Type B pancreatic cell (in vitro differentiated cells): Measurements from ENCODE around the gene EDARADD. TPM values are rescaled to one million over a fixed set of nuclear protein-coding genes. Genes with fewer than 3 reads are reported as not detected.

ENCODE experiments used
- DNase-seq: peaks from one replicate; pipeline ENCODE4 v3.0.0; 2021; ENCODE audit warnings: mixed read lengths; ENCODE audit not compliant: unreplicated experiment; ENCODE audit errors: extremely low spot score
- H3K27ac Mint-ChIP-seq: 2 replicates; pipeline ENCODE4 v1.8.0; 2021; ENCODE audit warnings: mild to moderate bottlenecking, mixed read lengths
- H3K27me3 Mint-ChIP-seq: 2 replicates; pipeline ENCODE4 v1.8.0; 2021; ENCODE audit warnings: mixed read lengths
- H3K36me3 Mint-ChIP-seq: 2 replicates; pipeline ENCODE4 v1.8.0; 2021; ENCODE audit warnings: mixed read lengths
- H3K4me1 Mint-ChIP-seq: one replicate; pipeline ENCODE4 v1.8.0; 2021; ENCODE audit warnings: mixed read lengths; ENCODE audit not compliant: unreplicated experiment
- H3K4me3 Mint-ChIP-seq: 2 replicates; pipeline ENCODE4 v1.8.0; 2021; ENCODE audit warnings: mild to moderate bottlenecking, mixed read lengths
- H3K9me3 Mint-ChIP-seq: 2 replicates; pipeline ENCODE4 v1.8.0; 2021; ENCODE audit warnings: mixed read lengths
- total RNA-seq: library from RNA; stranded (reverse); gene quantifications from 2 replicates; pipeline ENCODE4 v1.2.1, GENCODE V29; 2021; ENCODE audit warnings: low replicate concordance
- TF ChIP-seq, protein P1 (sequence below): fragments of 200-600 bp; sonication (generic); conservative IDR thresholded peaks from 2 replicates; pipeline ENCODE4 v1.5.0; 2021; ENCODE audit warnings: antibody characterized with exemption, mild to moderate bottlenecking

Gene EDARADD
- total RNA-seq, 1 donor from 2014 or later, result 14.8 TPM

DNA sequence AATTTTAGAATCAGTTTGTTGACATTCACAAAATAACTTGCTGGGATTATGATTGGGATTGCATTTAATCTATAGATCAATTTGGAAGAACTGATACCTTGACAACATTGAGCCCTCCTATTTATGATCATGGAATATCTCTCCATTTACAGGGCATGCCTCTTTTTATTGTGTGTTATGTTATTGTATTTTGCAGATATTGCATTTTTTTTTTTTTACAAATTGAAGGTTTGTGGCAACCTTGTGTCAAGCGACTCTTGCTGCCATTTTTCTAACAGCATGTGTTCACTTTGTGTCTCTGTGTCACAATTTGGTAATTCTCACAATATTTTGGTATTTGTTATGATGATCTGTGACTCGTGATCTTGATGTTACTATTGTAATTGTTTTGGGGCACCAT, 46.3 kb downstream of the EDARADD start:
- H3K27me3 Mint-ChIP-seq, result no peaks in the 10 kb centered on the region
- TF ChIP-seq, protein P1, sequence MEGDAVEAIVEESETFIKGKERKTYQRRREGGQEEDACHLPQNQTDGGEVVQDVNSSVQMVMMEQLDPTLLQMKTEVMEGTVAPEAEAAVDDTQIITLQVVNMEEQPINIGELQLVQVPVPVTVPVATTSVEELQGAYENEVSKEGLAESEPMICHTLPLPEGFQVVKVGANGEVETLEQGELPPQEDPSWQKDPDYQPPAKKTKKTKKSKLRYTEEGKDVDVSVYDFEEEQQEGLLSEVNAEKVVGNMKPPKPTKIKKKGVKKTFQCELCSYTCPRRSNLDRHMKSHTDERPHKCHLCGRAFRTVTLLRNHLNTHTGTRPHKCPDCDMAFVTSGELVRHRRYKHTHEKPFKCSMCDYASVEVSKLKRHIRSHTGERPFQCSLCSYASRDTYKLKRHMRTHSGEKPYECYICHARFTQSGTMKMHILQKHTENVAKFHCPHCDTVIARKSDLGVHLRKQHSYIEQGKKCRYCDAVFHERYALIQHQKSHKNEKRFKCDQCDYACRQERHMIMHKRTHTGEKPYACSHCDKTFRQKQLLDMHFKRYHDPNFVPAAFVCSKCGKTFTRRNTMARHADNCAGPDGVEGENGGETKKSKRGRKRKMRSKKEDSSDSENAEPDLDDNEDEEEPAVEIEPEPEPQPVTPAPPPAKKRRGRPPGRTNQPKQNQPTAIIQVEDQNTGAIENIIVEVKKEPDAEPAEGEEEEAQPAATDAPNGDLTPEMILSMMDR, result no peak

DNA sequence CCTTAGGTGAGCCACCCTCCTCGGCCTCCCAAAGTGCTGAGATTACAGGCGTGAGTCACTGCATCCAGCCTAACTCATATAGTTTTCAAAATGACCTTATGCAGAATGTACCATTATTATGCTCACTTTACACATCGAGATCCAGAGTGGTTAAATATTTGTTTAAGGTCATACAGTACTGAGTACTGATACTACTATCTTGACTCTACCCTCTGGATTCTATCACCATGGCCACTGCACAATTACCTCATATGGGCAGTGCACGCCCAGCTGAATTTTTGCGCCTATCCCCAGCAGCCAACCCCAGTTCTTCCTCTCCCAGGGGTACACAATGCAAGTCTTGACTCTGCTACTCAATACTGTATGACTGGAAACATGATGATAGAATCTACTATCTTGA, 56.7 kb downstream of the EDARADD start:
- Mint-ChIP-seq H3K27me3 (no peaks in the 10 kb centered on the region), H3K4me1 (peaks cover 4% of the 10 kb centered on the region), H3K4me3 (no peak overlapping the region), H3K27ac (peak overlapping the region; percentile 55), H3K36me3 (peaks cover 16% of the 10 kb centered on the region), H3K9me3 (peaks cover 4% of the 10 kb centered on the region)
- DNase-seq, result no peak
- TF ChIP-seq, protein P1, result no peak

More for the DNA sequence above, 46.3 kb downstream of the EDARADD start:
- DNase-seq, result no peak
- Mint-ChIP-seq H3K4me1 (no peaks in the 10 kb centered on the region), H3K4me3 (no peak overlapping the region), H3K36me3 (peaks cover 27% of the 10 kb centered on the region), H3K9me3 (peaks cover 11% of the 10 kb centered on the region), H3K27ac (no peak overlapping the region)

DNA sequence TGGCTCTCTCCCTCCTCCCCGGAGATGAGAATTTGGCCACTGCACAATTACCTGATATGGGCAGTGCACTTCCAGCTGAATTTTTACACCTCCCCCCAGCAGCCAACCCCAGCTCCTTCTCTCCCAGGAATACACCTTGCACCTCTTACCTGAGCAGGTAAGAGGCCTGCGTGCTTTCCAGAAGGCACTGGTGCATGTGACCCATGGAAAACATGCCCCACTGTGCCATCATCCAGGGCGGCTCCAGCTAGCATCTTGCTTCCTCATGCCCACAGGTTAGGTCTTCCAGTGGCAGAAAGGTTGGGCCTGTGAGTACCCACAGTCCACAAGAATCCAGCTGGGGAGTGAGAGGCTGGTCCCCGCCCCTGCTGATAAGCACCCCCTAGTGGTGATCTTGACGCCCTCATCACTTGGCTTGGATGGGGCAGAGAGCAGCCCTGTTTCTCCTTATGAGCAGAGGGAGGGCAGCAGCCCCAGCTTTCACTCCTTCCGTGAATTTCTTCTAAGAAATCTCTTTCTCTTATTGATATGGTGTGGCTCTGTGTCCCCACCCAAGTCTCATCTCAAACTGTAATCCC, 57.8 kb downstream of the EDARADD start:
- TF ChIP-seq, protein P1, result peak; percentile 51
- peaks cover 21% of the 10 kb centered on the region for H3K36me3 Mint-ChIP-seq
- H3K27ac Mint-ChIP-seq, result peak overlapping the region; percentile 11
- H3K27me3 Mint-ChIP-seq, result no peaks in the 10 kb centered on the region
- peaks cover 13% of the 10 kb centered on the region for H3K4me1 Mint-ChIP-seq
- no peak for DNase-seq
- no peak overlapping the region for H3K4me3 Mint-ChIP-seq
- peaks cover 4% of the 10 kb centered on the region for H3K9me3 Mint-ChIP-seq

DNA sequence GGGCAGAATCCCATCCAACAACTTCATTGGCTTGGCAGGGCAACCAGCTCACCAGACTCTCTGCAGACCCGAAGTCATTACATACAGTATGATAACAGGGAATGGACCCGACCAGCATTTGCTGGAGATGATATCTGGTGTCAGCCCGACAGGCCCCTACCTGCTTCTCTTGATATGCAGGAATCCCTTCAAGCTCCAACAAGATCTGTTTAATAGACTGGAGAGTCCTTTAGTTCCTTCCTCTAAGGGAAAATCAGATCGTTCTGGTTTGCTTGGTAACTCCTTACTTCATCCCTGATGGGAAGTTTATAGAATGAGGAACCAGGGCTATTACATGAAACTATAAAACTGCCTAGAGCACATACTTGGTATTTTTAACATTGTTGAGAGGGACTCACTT, 61.2 kb downstream of the EDARADD start:
- Mint-ChIP-seq H3K4me3 (peak overlapping the region; percentile 36), H3K27ac (peak overlapping the region; percentile 74), H3K9me3 (peaks cover 4% of the 10 kb centered on the region), H3K4me1 (peaks cover 13% of the 10 kb centered on the region), H3K36me3 (peaks cover 31% of the 10 kb centered on the region), H3K27me3 (no peaks in the 10 kb centered on the region)
- TF ChIP-seq, protein P1, result no peak
- DNase-seq, result no peak

DNA sequence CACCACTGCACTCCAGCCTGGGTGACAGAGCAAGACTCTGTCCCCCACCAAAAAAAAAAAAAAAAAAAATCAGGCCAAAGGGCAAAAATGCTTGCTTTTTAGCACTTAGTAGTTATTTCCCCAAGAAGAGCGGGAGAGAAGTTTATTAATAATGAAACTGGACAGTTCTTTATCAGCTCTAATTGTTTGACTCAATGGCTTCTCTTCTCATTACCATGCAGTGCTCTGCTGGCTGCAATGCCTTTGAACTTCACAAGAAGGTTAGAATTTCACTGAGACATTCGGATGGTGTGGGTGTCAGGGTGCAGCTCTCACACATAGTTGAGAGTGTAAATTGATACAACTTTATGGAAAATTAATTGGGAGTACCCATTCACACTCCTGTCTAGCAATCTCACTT, 63.7 kb downstream of the EDARADD start:
- H3K27ac Mint-ChIP-seq, result no peak overlapping the region
- DNase-seq, result no peak
- no peak overlapping the region for H3K4me3 Mint-ChIP-seq
- H3K27me3 Mint-ChIP-seq, result no peaks in the 10 kb centered on the region
- peaks cover 4% of the 10 kb centered on the region for H3K9me3 Mint-ChIP-seq
- TF ChIP-seq, protein P1, result no peak
- peaks cover 13% of the 10 kb centered on the region for H3K4me1 Mint-ChIP-seq
- H3K36me3 Mint-ChIP-seq, result peaks cover 29% of the 10 kb centered on the region
